Measurements from ENCODE around the gene TTLL11. TPM values are rescaled to one million over a fixed set of nuclear protein-coding genes. Genes with fewer than 3 reads are reported as not detected.

Gene TTLL11
- total RNA-seq, 1 donor from 2014 or later = 9.5 TPM

- DNase-seq (ENCODE audit: low spot score) = no peak
Observed at GRCh38 chr9:121860744-121861143, 232.4 kb downstream of the TTLL11 start.

GRCh38 chr9:121860213-121860612, 232.9 kb downstream of the TTLL11 start:
- DNase-seq (ENCODE audit: low spot score) = no peak

- DNase-seq (ENCODE audit: low spot score) = no peak
Observed at GRCh38 chr9:121859646-121860045, 233.5 kb downstream of the TTLL11 start.

- DNase-seq (ENCODE audit: low spot score) = no peak
Observed at GRCh38 chr9:121858788-121859187, 234.3 kb downstream of the TTLL11 start.

- no peak for DNase-seq (ENCODE audit: low spot score)
Observed at GRCh38 chr9:121857928-121858327, 235.2 kb downstream of the TTLL11 start.

GRCh38 chr9:121855476-121855875, 237.6 kb downstream of the TTLL11 start:
- peak; percentile 47 for DNase-seq (ENCODE audit: low spot score)

GRCh38 chr9:121853617-121854395, 239.3 kb downstream of the TTLL11 start:
- DNase-seq (ENCODE audit: low spot score) = no peak

- no peak for DNase-seq (ENCODE audit: low spot score)
Observed at GRCh38 chr9:121852651-121853616, 240.2 kb downstream of the TTLL11 start.

GRCh38 chr9:121852241-121852640, 240.9 kb downstream of the TTLL11 start:
- no peak for DNase-seq (ENCODE audit: low spot score)

- no peak for DNase-seq (ENCODE audit: low spot score)
Observed at GRCh38 chr9:121851641-121852091, 241.4 kb downstream of the TTLL11 start.

- DNase-seq (ENCODE audit: low spot score) = no peak
Observed at GRCh38 chr9:121850366-121850765, 242.7 kb downstream of the TTLL11 start.

GRCh38 chr9:121849554-121849953, 243.6 kb downstream of the TTLL11 start:
- DNase-seq (ENCODE audit: low spot score) = no peak

GRCh38 chr9:121844562-121844961, 248.5 kb downstream of the TTLL11 start:
- no peak for DNase-seq (ENCODE audit: low spot score)

GRCh38 chr9:121844098-121844497, 249.0 kb downstream of the TTLL11 start:
- DNase-seq (ENCODE audit: low spot score) = no peak

GRCh38 chr9:121842612-121842978, 250.5 kb downstream of the TTLL11 start:
- DNase-seq (ENCODE audit: low spot score) = no peak

- DNase-seq (ENCODE audit: low spot score) = no peak
Observed at GRCh38 chr9:121841771-121842611, 251.1 kb downstream of the TTLL11 start.

GRCh38 chr9:121840838-121841760, 252.0 kb downstream of the TTLL11 start:
- DNase-seq (ENCODE audit: low spot score) = no peak

GRCh38 chr9:121839726-121840500, 253.2 kb downstream of the TTLL11 start:
- DNase-seq (ENCODE audit: low spot score) = peak; percentile 64
